Measurements from ENCODE around the gene FBXO28.

The FBXO28 gene

DNA sequence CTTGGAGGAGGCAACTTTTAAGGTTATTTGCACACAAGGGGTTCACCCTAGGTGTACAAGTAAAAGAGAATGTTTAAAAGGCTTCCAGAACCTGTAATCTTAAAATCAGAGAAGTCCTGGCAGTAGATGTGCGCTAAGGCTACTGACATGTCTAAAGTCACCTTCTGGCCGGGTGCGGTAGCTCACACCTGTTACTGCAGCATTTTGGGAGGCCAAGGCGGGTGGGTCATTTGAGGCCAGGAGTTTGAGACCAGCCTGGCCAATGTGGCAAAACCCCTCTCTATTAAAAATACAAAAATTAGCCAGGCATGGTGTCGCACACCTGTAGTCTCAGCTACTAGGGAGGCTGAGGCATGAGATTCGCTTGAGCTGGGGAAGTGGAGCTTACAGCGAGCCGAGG, 48.9 kb downstream of the FBXO28 start:
- H3K27ac ChIP-seq (ENCODE audit: low read length): no peak overlapping the region
- no peaks in the 10 kb centered on the region for H3F3A ChIP-seq (ENCODE audit: insufficient read depth, low read length)
- no peaks in the 10 kb centered on the region for H3K9me2 ChIP-seq (replicated peaks; ENCODE audit: insufficient read depth, low read length)
- H3K9ac ChIP-seq (ENCODE audit: low read length): no peak overlapping the region
- no peaks in the 10 kb centered on the region for H4K20me1 ChIP-seq (ENCODE audit: insufficient read depth, low read length)
- no peaks in the 10 kb centered on the region for H3K27me3 ChIP-seq (replicated peaks; ENCODE audit: insufficient read depth, low read length)
- peaks cover 9% of the 10 kb centered on the region for H3K36me3 ChIP-seq (replicated peaks; ENCODE audit: insufficient read depth, low read length)
- DNase-seq: no peak
- no peaks in the 10 kb centered on the region for H3K9me3 ChIP-seq (replicated peaks; ENCODE audit: insufficient read depth, low read length)
- H2AFZ ChIP-seq (ENCODE audit: low read length): no peak overlapping the region
- TF ChIP-seq EZH2 (optimal IDR thresholded peaks at IDR 0.05; ENCODE audit: low read depth, low read length) (no peak), EZH2phosphoT487 (IDR thresholded peaks at IDR 0.05; ENCODE audit: low read length) (no peak)
- TF ChIP-seq, protein P1, sequence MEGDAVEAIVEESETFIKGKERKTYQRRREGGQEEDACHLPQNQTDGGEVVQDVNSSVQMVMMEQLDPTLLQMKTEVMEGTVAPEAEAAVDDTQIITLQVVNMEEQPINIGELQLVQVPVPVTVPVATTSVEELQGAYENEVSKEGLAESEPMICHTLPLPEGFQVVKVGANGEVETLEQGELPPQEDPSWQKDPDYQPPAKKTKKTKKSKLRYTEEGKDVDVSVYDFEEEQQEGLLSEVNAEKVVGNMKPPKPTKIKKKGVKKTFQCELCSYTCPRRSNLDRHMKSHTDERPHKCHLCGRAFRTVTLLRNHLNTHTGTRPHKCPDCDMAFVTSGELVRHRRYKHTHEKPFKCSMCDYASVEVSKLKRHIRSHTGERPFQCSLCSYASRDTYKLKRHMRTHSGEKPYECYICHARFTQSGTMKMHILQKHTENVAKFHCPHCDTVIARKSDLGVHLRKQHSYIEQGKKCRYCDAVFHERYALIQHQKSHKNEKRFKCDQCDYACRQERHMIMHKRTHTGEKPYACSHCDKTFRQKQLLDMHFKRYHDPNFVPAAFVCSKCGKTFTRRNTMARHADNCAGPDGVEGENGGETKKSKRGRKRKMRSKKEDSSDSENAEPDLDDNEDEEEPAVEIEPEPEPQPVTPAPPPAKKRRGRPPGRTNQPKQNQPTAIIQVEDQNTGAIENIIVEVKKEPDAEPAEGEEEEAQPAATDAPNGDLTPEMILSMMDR (IDR thresholded peaks at IDR 0.05; ENCODE audit: low read length): no peak
- H3K4me2 ChIP-seq (ENCODE audit: low read depth, low read length): no peak overlapping the region
- H3K4me3 ChIP-seq (ENCODE audit: low read length): no peak overlapping the region
- H3K4me1 ChIP-seq (ENCODE audit: low read length): no peaks in the 10 kb centered on the region
- H3K79me2 ChIP-seq (ENCODE audit: low read length): no peaks in the 10 kb centered on the region

DNA sequence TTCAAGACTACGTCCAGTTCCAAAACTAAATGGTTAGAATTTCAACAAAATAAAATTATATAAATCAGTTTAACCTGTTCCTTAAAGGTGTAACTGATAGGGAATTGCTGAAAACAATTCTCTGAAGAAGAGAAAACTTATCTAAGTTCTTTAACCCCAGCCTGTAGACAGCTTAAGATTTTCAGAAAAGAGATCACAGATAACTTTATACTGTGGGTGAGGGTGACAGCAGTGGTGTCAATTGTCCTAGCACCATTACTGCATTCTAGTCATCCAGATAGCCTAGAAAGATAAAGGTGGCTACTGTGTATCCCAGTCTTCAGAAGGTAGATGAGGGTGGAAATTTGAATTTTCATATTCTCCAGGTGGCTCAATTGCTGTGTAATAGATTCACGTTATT, 49.4 kb downstream of the FBXO28 start:
- Histone ChIP-seq H3K4me1 (ENCODE audit: low read length) (no peaks in the 10 kb centered on the region), H3K79me2 (ENCODE audit: low read length) (no peaks in the 10 kb centered on the region), H3K9me2 (replicated peaks; ENCODE audit: insufficient read depth, low read length) (no peaks in the 10 kb centered on the region), H3K4me3 (ENCODE audit: low read length) (no peak overlapping the region), H3K9me3 (replicated peaks; ENCODE audit: insufficient read depth, low read length) (no peaks in the 10 kb centered on the region), H2AFZ (ENCODE audit: low read length) (no peak overlapping the region), H3K27ac (ENCODE audit: low read length) (no peak overlapping the region), H3K36me3 (replicated peaks; ENCODE audit: insufficient read depth, low read length) (peaks cover 6% of the 10 kb centered on the region), H4K20me1 (ENCODE audit: insufficient read depth, low read length) (no peaks in the 10 kb centered on the region), H3K4me2 (ENCODE audit: low read depth, low read length) (no peak overlapping the region), H3K9ac (ENCODE audit: low read length) (no peak overlapping the region), H3K27me3 (replicated peaks; ENCODE audit: insufficient read depth, low read length) (no peaks in the 10 kb centered on the region), H3F3A (ENCODE audit: insufficient read depth, low read length) (no peaks in the 10 kb centered on the region)
- TF ChIP-seq, protein P1 (IDR thresholded peaks at IDR 0.05; ENCODE audit: low read length): no peak
- TF ChIP-seq EZH2phosphoT487 (IDR thresholded peaks at IDR 0.05; ENCODE audit: low read length) (no peak), EZH2 (optimal IDR thresholded peaks at IDR 0.05; ENCODE audit: low read depth, low read length) (no peak)
- no peak for DNase-seq

DNA sequence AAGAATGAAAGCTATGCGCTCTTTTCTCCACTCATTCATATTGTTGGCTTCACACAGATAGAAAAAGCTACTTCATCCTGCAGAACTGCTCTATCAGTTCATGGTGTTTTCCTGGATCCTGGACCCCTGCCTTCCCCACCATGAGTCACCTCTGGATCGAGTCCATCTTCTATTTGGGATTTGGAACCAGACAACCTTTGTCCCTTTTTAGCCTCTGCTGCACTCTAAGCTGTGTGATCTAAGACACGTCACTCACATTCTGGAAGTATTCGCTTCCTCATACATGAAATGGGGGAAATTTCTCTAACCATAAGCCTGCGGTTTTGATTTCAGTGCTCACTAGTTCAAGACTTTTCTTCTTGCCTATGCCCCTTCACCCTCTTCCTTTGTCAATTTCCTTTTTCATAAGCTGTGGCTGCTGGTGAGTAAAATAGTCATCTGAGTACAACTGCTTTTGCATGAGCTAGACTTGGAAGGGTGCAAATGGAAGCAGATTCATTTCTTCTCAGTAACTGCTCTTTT, 55.0 kb downstream of the FBXO28 start:
- Histone ChIP-seq H3K9me2 (replicated peaks; ENCODE audit: insufficient read depth, low read length) (no peaks in the 10 kb centered on the region), H3K9ac (ENCODE audit: low read length) (no peak overlapping the region; the same call in 1 of the 2 replicates), H4K20me1 (ENCODE audit: insufficient read depth, low read length) (no peaks in the 10 kb centered on the region), H3K79me2 (ENCODE audit: low read length) (no peaks in the 10 kb centered on the region), H2AFZ (ENCODE audit: low read length) (peak overlapping the region; percentile 20; the same call in 1 of the 2 replicates), H3K4me1 (ENCODE audit: low read length) (peaks cover 15% of the 10 kb centered on the region), H3K9me3 (replicated peaks; ENCODE audit: insufficient read depth, low read length) (no peaks in the 10 kb centered on the region), H3K4me3 (ENCODE audit: low read length) (no peak overlapping the region), H3K4me2 (ENCODE audit: low read depth, low read length) (peak overlapping the region; percentile 65), H3K27ac (ENCODE audit: low read length) (no peak overlapping the region; the same call in 1 of the 2 replicates), H3K27me3 (replicated peaks; ENCODE audit: insufficient read depth, low read length) (no peaks in the 10 kb centered on the region), H3F3A (ENCODE audit: insufficient read depth, low read length) (peaks cover 8% of the 10 kb centered on the region), H3K36me3 (replicated peaks; ENCODE audit: insufficient read depth, low read length) (no peaks in the 10 kb centered on the region)
- TF ChIP-seq, protein P1 (IDR thresholded peaks at IDR 0.05; ENCODE audit: low read length): no peak
- peak; percentile 79 for DNase-seq
